HEK293 (cell line): Measurements from ENCODE around the gene CNTFR.

Experiments used
- CTCF ChIA-PET: fragments of 350-600 bp; formaldehyde crosslinking; extraction: SDS; loops from one replicate; lab custom pipeline; 2021; ENCODE audit warnings: antibody characterized with exemption; lab: Yijun Ruan, JAX
- POLR2A ChIA-PET: fragments of 300-600 bp; formaldehyde crosslinking; extraction: SDS; loops from one replicate; lab custom pipeline; 2020; ENCODE audit warnings: antibody characterized with exemption, inconsistent platforms; lab: Yijun Ruan, JAX
- H3K27ac ChIP-seq: fragments of 200-500 bp; sonication (Bioruptor generic); 2 replicates; pipeline ENCODE4 v1.5.1; 2014; ENCODE audit warnings: low read depth, low read length, control low read depth, inconsistent platforms; ENCODE audit errors: extremely low read depth
- H3K36me3 ChIP-seq, 2 experiments: fragments of 200-500 bp in 1 of 2; sonication (Bioruptor generic) in 1 of 2; 1 replicate in 1 of 2; 2 replicates in 1 of 2; pipeline ENCODE4 v1.5.1; 2014 to 2017; ENCODE audit warnings: inconsistent platforms in 2 of 2, low read length in 2 of 2; ENCODE audit not compliant: control insufficient read depth in 2 of 2, insufficient read depth in 1 of 2
- H3K4me1 ChIP-seq: fragments of 200-500 bp; sonication (Bioruptor generic); 2 replicates; pipeline ENCODE4 v1.5.1; 2014; ENCODE audit warnings: mild to moderate bottlenecking, low read length, inconsistent platforms; ENCODE audit not compliant: control insufficient read depth, insufficient read depth
- H3K4me3 ChIP-seq: 2 replicates; pipeline ENCODE4 v1.5.1; 2011; ENCODE audit warnings: low read depth, mild to moderate bottlenecking, control low read depth, low read length, moderate library complexity
- H3K9me3 ChIP-seq: fragments of 200-500 bp; sonication (Bioruptor generic); 2 replicates; pipeline ENCODE4 v1.5.1; 2014; ENCODE audit warnings: low read depth, low read length, inconsistent platforms; ENCODE audit not compliant: control insufficient read depth, insufficient read depth
- CTCF ChIP-seq: fragments of 450-650 bp; formaldehyde crosslinking; IDR thresholded peaks from 2 replicates; pipeline ENCODE4 v1.5.1; 2016; ENCODE audit warnings: missing biosample characterization, missing genetic modification characterization
- GLIS2 ChIP-seq: fragments of 450-650 bp; formaldehyde crosslinking; IDR thresholded peaks from 2 replicates; pipeline ENCODE4 v1.5.1; 2016; ENCODE audit warnings: missing biosample characterization, missing genetic modification characterization
- PRDM10 ChIP-seq: fragments of 450-650 bp; formaldehyde crosslinking; IDR thresholded peaks from 2 replicates; pipeline ENCODE4 v1.5.1; 2016; ENCODE audit warnings: missing biosample characterization, missing genetic modification characterization
- SCRT1 ChIP-seq: fragments of 450-650 bp; formaldehyde crosslinking; IDR thresholded peaks from 2 replicates; pipeline ENCODE4 v1.5.1; 2016; ENCODE audit warnings: missing biosample characterization, missing genetic modification characterization, borderline replicate concordance
- TRIM28 ChIP-seq: IDR thresholded peaks from 2 replicates; pipeline ENCODE4 v1.6.1; 2011; ENCODE audit warnings: low read length, control low read depth, borderline replicate concordance
- YY1 ChIP-seq: fragments of 450-650 bp; formaldehyde crosslinking; IDR thresholded peaks from 2 replicates; pipeline ENCODE4 v1.5.1; 2018; ENCODE audit warnings: missing biosample characterization, missing genetic modification characterization
- ZBTB21 ChIP-seq: fragments of 450-650 bp; formaldehyde crosslinking; IDR thresholded peaks from 2 replicates; pipeline ENCODE4 v1.5.1; 2017; ENCODE audit warnings: missing biosample characterization, missing genetic modification characterization
- ZBTB48 ChIP-seq: fragments of 450-650 bp; formaldehyde crosslinking; IDR thresholded peaks from 2 replicates; pipeline ENCODE4 v1.5.1; 2016; ENCODE audit warnings: missing biosample characterization, missing genetic modification characterization
- ZNF138 ChIP-seq: fragments of 450-650 bp; formaldehyde crosslinking; IDR thresholded peaks from 2 replicates; pipeline ENCODE4 v1.5.1; 2016; ENCODE audit warnings: missing biosample characterization, missing genetic modification characterization, borderline replicate concordance
- ZNF341 ChIP-seq: fragments of 450-650 bp; formaldehyde crosslinking; IDR thresholded peaks from 2 replicates; pipeline ENCODE4; 2016; ENCODE audit warnings: low read depth, missing biosample characterization, missing genetic modification characterization
- ZNF501 ChIP-seq: fragments of 450-650 bp; formaldehyde crosslinking; IDR thresholded peaks from 2 replicates; pipeline ENCODE4 v1.5.1; 2016; ENCODE audit warnings: missing biosample characterization, missing genetic modification characterization
- ZNF518A ChIP-seq: fragments of 450-650 bp; formaldehyde crosslinking; conservative IDR thresholded peaks from 2 replicates; pipeline ENCODE4 v1.5.1; 2016; ENCODE audit warnings: low read depth, missing biosample characterization, missing genetic modification characterization
- ZNF555 ChIP-seq: fragments of 450-650 bp; formaldehyde crosslinking; conservative IDR thresholded peaks from 2 replicates; pipeline ENCODE4 v1.5.1; 2017; ENCODE audit warnings: missing biosample characterization, mild to moderate bottlenecking, missing genetic modification characterization, inconsistent platforms
- ZNF571 ChIP-seq: fragments of 450-650 bp; formaldehyde crosslinking; IDR thresholded peaks from 2 replicates; pipeline ENCODE4 v1.5.0; 2017; ENCODE audit warnings: missing biosample characterization, missing genetic modification characterization
- ZNF610 ChIP-seq: fragments of 450-650 bp; formaldehyde crosslinking; IDR thresholded peaks from 2 replicates; pipeline ENCODE4 v1.5.1; 2016; ENCODE audit warnings: missing biosample characterization, missing genetic modification characterization, borderline replicate concordance
- ZNF629 ChIP-seq: fragments of 450-650 bp; formaldehyde crosslinking; IDR thresholded peaks from 2 replicates; pipeline ENCODE4 v1.5.1; 2017; ENCODE audit warnings: missing biosample characterization, missing genetic modification characterization
- ZNF645 ChIP-seq: fragments of 450-650 bp; formaldehyde crosslinking; IDR thresholded peaks from 2 replicates; pipeline ENCODE4; 2016; ENCODE audit warnings: missing biosample characterization, missing genetic modification characterization
- ZNF654 ChIP-seq: fragments of 450-650 bp; formaldehyde crosslinking; IDR thresholded peaks from 2 replicates; pipeline ENCODE4 v1.5.1; 2016; ENCODE audit warnings: low read depth, missing biosample characterization, missing genetic modification characterization
- TF ChIP-seq, protein P1 (sequence below): fragments of 450-650 bp; formaldehyde crosslinking; IDR thresholded peaks from 2 replicates; pipeline ENCODE4 v1.5.1; 2016; ENCODE audit warnings: missing biosample characterization, missing genetic modification characterization
- TF ChIP-seq, protein P2 (sequence below): fragments of 450-650 bp; formaldehyde crosslinking; IDR thresholded peaks from 2 replicates; pipeline ENCODE4 v1.5.0; 2017; ENCODE audit warnings: missing biosample characterization, missing genetic modification characterization, borderline replicate concordance

Gene CNTFR

GRCh38 chr9:34603610-34604231, 14.2 kb upstream of the CNTFR start:
- POLR2A ChIA-PET, result interaction anchor here (1.3 kb wide), 1 partner anchor 16 kb away, joined by 3 read pairs; the partner anchor contains the start of gene DCTN3
- no peaks in the 10 kb centered on the region for H3K4me1 ChIP-seq
- H3K36me3 ChIP-seq, result no peaks in the 10 kb centered on the region
- CTCF ChIA-PET, result interaction anchor here (0.5 to 6.1 kb wide), 56 partner anchors 10 to 1230 kb away, joined by 3 to 105 read pairs (median 5); partner anchors contain the start of genes ARID3C, DCTN3, MYORG and SIGMAR1
- H3K9me3 ChIP-seq, result no peaks in the 10 kb centered on the region
- TF ChIP-seq ZNF629 (tag by site-specific recombination) (no peak), ZNF610 (tag by site-specific recombination) (no peak), ZBTB21 (tag by site-specific recombination) (no peak), ZNF501 (no peak), YY1 (0 out of 2 replicates have a peak, but pooled peaks have one; percentile 18), ZNF518A (tag by site-specific recombination) (no peak), PRDM10 (no peak; the same call in 1 of the 2 replicates), ZNF555 (tag by site-specific recombination) (no peak), SCRT1 (no peak), ZNF645 (tag by site-specific recombination) (no peak), TRIM28 (no peak), ZBTB48 (tag by site-specific recombination) (peak; percentile 29; the same call in 1 of the 2 replicates), ZNF138 (tag by site-specific recombination) (no peak), GLIS2 (tag by site-specific recombination) (no peak), CTCF (tag by site-specific recombination) (peak; percentile 77), ZNF654 (tag by site-specific recombination) (peak; percentile 87), ZNF341 (no peak), ZNF571 (no peak)
- TF ChIP-seq, protein P1, sequence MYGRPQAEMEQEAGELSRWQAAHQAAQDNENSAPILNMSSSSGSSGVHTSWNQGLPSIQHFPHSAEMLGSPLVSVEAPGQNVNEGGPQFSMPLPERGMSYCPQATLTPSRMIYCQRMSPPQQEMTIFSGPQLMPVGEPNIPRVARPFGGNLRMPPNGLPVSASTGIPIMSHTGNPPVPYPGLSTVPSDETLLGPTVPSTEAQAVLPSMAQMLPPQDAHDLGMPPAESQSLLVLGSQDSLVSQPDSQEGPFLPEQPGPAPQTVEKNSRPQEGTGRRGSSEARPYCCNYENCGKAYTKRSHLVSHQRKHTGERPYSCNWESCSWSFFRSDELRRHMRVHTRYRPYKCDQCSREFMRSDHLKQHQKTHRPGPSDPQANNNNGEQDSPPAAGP (tag by site-specific recombination), result no peak
- TF ChIP-seq, protein P2, sequence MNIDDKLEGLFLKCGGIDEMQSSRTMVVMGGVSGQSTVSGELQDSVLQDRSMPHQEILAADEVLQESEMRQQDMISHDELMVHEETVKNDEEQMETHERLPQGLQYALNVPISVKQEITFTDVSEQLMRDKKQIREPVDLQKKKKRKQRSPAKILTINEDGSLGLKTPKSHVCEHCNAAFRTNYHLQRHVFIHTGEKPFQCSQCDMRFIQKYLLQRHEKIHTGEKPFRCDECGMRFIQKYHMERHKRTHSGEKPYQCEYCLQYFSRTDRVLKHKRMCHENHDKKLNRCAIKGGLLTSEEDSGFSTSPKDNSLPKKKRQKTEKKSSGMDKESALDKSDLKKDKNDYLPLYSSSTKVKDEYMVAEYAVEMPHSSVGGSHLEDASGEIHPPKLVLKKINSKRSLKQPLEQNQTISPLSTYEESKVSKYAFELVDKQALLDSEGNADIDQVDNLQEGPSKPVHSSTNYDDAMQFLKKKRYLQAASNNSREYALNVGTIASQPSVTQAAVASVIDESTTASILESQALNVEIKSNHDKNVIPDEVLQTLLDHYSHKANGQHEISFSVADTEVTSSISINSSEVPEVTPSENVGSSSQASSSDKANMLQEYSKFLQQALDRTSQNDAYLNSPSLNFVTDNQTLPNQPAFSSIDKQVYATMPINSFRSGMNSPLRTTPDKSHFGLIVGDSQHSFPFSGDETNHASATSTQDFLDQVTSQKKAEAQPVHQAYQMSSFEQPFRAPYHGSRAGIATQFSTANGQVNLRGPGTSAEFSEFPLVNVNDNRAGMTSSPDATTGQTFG (tag by site-specific recombination), result no peak
- no peak overlapping the region for H3K27ac ChIP-seq
- no peak overlapping the region for H3K4me3 ChIP-seq
